K562 (cell line): ENCODE data around the gene RNF166.

Experiments
- NCOA6 ChIP-seq: fragments of 450-650 bp; IDR thresholded peaks from 2 replicates; pipeline ENCODE4 v1.6.1; 2017; ENCODE audit warnings: mild to moderate bottlenecking
- ZBTB7A ChIP-seq: IDR thresholded peaks from 2 replicates; pipeline ENCODE4 v1.6.1; 2011; ENCODE audit warnings: low read depth, mild to moderate bottlenecking, low read length, moderate library complexity, borderline replicate concordance; ENCODE audit not compliant: control insufficient read depth

- no peak for TF ChIP-seq NCOA6
- TF ChIP-seq ZBTB7A: no peak
Observed at GRCh38 chr16:88665570-88665969, 40.6 kb downstream of the RNF166 start.
